Measurements from ENCODE around the gene CD5L.

Gene CD5L

DNA sequence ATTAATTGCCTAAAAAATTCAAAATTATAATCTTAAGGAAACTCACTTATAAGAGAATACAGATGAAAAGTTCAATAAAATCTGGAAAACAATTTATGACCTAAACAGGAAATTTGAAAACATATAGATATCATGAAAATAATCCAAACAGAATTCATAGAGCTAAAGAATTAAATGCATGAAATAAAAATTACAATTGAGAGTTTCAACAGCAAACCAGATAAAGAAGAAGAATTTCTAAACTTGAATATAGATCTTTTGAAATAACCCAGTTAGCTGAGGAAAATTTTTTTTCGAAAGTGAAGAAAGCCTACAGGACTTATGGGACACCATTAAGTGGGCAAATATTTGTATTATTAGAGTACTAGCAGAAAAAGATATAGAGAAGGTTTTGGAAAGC is 28.3 kb downstream of the CD5L start:
- DNase-seq (ENCODE audit: low read depth) = no peak

DNA sequence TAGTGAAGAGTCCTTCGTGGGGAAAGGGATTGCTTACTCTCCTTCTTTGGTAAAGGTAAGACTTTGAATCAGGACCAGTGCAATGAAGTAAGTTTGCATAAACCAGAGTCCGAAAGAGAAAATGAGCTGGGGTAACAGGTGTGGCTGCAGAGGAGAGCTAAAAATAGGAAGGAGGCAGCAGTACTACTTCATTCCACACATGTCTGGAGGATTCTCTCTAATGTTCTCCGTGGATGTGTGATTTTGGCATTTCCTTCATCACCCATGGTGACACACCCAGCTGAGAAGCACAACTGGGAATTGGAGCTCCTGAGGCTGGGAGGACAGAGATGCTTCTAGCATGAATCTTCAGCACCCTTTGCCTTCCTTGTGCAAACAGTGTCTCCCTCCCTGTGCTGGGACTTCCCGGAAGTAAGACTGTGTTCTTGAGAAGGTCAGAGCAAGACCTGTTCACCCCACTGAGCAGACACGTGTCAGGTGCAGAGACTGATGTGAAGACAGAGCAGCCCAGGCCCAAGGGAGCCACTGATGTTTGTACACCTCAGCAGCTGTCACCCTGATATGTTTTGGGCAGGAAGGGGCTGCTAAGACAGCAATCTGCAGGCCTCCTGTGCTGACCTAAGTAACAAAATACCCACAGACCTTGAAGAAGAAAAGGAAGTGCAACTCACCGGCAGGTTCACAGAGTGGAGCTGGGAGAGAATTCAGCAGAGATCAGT is 35.0 kb downstream of the CD5L start:
- no peak for DNase-seq (ENCODE audit: low read depth)

DNA sequence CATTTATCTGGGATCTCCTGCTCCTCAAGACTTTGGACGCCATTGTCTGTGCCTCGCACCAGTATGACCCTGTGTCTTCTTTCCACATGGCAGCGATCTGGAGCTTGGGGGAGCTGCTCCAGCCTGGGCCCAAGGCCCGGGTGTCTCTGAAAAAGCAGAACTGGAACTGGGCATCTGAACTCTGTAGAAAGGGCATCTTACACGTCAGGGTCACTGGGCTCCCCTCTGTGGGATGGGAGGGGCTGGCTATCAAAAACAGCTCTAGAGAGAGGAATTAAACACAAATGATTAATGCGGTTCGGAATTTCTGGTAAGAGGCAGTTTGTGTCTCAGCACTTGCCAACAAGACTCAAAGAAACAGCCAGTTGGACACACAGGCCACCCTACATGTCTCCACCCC is 37.8 kb downstream of the CD5L start:
- DNase-seq (ENCODE audit: low read depth) = no peak

DNA sequence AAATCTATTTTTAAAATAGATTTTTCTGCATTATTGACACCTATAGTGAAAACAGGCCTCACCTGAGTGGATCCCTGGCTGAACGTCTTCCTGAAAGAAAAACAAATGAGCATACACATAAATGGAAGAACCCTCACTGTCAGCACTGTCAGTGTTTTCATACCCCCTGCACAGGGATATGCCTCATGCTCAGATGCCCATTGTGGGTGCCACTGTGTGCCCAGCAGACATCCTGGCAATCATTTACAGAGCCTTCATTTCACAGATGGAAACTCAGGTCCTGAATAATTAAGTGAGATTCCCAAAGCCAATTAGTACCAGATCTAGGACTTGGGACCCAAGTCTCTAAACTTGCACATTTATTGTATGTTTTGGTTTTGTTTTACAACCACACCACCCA is 41.6 kb downstream of the CD5L start:
- no peak for DNase-seq (ENCODE audit: low read depth)

DNA sequence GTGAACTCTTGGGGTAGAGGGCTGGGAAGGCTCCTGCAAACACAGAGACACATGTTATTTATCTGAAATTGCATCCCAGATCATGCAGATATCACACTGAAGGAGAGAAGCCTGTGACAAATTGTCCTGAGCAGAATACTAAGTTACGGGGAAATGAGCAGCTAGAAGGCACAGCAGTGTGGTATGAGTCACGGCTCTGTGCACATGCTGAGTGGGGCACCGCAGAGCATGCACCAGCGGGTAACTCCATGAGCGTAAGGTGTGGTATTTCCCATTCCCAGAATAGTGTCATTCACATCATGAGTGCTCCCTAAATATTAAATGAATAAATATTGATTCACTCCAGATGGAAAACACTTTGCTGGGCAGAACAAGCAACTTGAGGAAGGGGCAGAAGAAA is 43.4 kb downstream of the CD5L start:
- no peak for DNase-seq (ENCODE audit: low read depth)

DNA sequence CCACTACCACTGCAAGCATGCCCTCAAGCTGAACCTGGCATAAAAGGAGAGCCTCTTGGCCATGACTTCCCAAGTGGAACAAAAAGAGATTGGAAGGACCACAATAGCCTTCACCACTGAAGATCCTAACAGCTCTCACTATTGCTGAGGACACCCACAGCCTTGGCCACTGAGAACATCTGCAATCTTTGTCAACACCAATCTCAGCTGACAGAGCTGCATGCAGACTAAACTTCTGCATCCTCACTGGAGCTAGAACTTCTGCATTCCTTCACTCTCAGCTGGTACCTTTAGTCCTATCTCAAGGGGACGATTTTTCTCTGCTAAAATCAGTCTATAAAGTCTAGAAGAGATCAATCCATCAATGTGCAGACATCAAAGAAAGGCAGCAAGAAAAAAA is 56.4 kb downstream of the CD5L start:
- DNase-seq (ENCODE audit: low read depth) = no peak

DNA sequence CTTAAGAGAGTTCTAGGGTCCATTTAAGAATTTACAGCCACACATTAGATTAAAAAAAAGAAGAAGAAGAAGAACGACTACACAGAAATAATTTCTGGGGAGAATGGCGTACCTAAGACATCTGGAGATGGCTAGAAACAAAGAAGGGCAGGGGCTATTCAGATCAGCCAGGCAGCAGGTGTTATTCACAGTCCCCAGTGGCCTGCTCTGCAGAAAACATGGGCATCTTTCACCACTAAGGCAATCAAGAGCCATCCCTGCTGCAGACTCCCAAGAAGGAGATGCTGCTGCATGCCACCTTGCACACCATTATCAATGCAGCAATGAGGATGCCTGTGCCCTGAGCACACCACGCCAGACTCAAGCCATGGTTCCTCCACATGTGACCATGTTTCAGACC is 56.8 kb downstream of the CD5L start:
- DNase-seq (ENCODE audit: low read depth) = no peak

DNA sequence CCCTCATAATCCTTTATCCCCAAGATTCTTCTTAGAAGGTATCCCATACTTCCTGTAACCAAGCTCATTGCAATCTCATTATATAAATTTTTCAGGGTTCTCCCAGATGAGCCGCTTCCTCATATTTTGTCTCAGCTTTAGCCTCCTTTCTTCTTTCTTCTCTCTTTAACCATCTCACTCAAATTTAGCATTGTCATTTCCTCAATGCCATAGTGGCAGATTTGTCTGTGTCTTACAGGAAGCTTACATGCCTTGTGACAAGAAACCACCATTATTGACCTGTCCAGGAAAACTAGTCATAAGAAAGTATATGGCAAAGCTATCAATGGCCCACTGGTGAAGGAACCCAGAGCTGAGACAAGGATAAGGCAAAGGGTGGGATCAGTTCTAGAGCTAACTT is 58.7 kb downstream of the CD5L start:
- DNase-seq (ENCODE audit: low read depth) = no peak

DNA sequence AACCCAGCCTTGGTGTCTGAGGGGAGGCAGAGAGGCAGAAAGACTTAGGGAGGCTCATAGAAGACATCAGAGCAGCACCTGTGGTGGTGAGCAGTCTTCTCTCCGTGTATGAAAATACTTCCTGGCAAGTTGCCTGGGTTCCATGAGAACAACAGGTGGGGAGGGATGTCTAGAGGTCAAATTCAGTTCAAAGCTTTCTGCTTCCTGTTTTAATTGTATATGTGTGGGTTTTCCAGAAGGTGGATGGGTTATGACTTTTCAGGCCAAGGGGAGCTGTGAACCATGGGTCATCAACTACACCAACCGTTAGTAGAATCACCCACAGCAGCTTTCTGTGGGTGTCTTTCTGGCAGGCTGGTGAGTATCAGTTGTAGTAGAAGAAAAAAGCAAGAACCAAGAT is 60.6 kb downstream of the CD5L start:
- DNase-seq (ENCODE audit: low read depth) = no peak

Data from activated gamma-delta T cell treated with anti-CD3 and anti-CD28 coated beads, Interleukin-2, amount 50 U/mL, for 16 hours (primary cell).